ENCODE measurements around the gene GYPE. TPM values are rescaled to one million over a fixed set of nuclear protein-coding genes. Genes with fewer than 3 reads are reported as not detected.
"Not testable (repeated sequence)": the region's sequence is repeated elsewhere in the genome, so short reads cannot be mapped to it uniquely, and the experiment has no call there.

GYPE gene
- total RNA-seq, 1 experiment from 2014 or later: not detected

DNA sequence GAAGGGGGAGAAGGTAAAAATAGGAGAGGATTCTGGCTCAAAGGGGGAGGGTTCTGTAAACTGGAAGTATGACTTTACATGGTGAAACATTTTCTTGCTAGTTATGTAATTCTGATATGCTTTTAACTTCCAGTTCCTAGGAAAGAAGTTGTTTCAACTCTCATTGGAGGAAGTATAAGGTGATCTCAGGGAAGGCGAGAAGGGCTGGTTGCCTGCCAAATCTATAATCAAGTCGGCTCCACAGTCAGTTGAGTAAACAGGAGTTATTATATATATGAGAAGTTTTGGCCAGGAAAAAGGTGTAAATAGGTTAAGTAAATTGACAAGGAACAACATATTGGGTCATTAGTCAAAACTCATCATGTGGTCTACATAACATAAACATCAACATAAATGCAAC is 56.1 kb downstream of the GYPE start:
- POLR2A ChIA-PET; BruUV-seq (replicated peaks): not testable (repeated sequence)

DNA sequence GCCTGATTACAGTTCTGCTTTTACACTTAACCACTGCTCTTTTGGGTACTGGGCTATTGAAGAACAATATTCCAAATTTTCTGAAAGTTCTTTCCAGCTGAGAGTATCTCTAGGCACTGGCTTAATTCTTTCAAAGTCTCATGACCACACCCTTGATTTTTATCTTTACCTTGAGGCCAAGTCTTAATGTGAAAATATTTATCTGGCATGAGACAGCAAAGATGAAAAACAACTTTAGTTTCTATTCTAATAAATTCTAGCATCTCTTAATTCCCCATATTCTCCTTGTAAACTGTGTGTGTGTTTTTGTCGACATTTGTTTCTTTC is 61.9 kb downstream of the GYPE start:
- H3K4me3 Mint-ChIP-seq (ENCODE audit: unreplicated experiment); H3K27me3 ChIP-seq (replicated peaks; ENCODE audit: control insufficient read depth, insufficient read depth, low read length); intact Hi-C loops (cut with micrococcal nuclease; ENCODE audit: unreplicated experiment); H3K4me1 ChIP-seq; H3K27me3 Mint-ChIP-seq (ENCODE audit: insufficient read depth, unreplicated experiment); POLR2A ChIA-PET; H3K27ac Mint-ChIP-seq (ENCODE audit: unreplicated experiment); BruUV-seq (replicated peaks); H3K36me3 ChIP-seq (ENCODE audit: control insufficient read depth, insufficient read depth, low read length); H3K9me3 ChIP-seq; CTCF ChIA-PET; H3K9me3 Mint-ChIP-seq (ENCODE audit: unreplicated experiment); H3K4me3 ChIP-seq (ENCODE audit: low read depth, low read length); DNase-seq; H3K36me3 Mint-ChIP-seq (ENCODE audit: insufficient read depth, unreplicated experiment); H3K4me1 Mint-ChIP-seq (ENCODE audit: low read depth, unreplicated experiment): not testable (repeated sequence)

More for the DNA sequence above, 56.1 kb downstream of the GYPE start:
- H3K4me3 ChIP-seq (ENCODE audit: low read depth, low read length); H3K27me3 ChIP-seq (replicated peaks; ENCODE audit: control insufficient read depth, insufficient read depth, low read length); H3K9me3 Mint-ChIP-seq (ENCODE audit: unreplicated experiment); H3K36me3 ChIP-seq (ENCODE audit: control insufficient read depth, insufficient read depth, low read length); H3K4me1 Mint-ChIP-seq (ENCODE audit: low read depth, unreplicated experiment); H3K4me3 Mint-ChIP-seq (ENCODE audit: unreplicated experiment); H3K4me1 ChIP-seq; DNase-seq; intact Hi-C loops (cut with micrococcal nuclease; ENCODE audit: unreplicated experiment); CTCF ChIA-PET; H3K9me3 ChIP-seq; H3K36me3 Mint-ChIP-seq (ENCODE audit: insufficient read depth, unreplicated experiment); H3K27ac Mint-ChIP-seq (ENCODE audit: unreplicated experiment): not testable (repeated sequence)
- peaks cover 10% of the 10 kb centered on the region for H3K27me3 Mint-ChIP-seq (ENCODE audit: insufficient read depth, unreplicated experiment)

DNA sequence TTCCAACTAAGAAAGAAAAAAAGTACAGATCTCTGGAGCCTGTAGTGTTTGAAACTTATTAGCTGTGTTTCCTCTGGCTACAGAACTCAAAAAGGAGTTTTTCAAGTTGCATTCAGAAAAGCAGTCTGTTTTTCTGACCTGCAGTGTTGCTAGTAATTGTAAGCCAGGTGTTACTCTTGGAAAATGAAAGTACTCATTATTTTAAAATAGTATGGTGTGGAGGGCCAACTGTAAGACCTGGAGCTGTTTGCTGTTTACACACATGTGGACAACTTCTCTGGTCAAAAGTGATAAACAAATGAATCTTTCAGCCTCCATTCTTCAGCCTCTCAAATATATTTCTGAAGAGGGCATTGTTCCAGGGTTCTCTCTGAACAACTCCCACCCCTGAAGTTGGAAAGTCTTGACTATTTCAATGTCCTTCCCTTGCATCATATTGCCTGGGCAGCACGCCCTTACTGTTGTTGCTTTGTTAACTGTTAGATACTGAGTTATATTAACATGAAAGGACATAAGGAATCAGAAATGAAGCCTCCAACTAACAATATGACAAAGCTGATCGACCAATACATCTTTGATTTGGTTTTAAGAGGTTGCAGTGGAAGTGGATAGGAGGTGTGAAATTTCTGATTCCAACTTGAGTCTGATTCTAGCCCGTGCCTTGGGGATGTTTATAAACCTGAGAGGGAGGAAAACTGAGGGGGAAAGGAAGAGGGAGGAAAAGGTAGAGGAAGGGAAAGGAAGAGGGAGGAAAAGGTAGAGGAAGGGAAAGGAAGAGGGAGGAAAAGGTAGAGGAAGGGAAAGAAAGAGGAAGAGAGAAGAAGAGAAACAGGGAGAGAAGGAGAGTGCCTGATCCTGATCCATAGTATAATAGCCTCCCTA is 62.5 kb downstream of the GYPE start:
- H3K4me1 ChIP-seq; H3K27ac Mint-ChIP-seq (ENCODE audit: unreplicated experiment); H3K9me3 ChIP-seq; H3K4me1 Mint-ChIP-seq (ENCODE audit: low read depth, unreplicated experiment); H3K27me3 ChIP-seq (replicated peaks; ENCODE audit: control insufficient read depth, insufficient read depth, low read length); DNase-seq; H3K4me3 ChIP-seq (ENCODE audit: low read depth, low read length); H3K27me3 Mint-ChIP-seq (ENCODE audit: insufficient read depth, unreplicated experiment); POLR2A ChIA-PET; BruUV-seq (replicated peaks); CTCF ChIA-PET; H3K36me3 ChIP-seq (ENCODE audit: control insufficient read depth, insufficient read depth, low read length); H3K9me3 Mint-ChIP-seq (ENCODE audit: unreplicated experiment); H3K4me3 Mint-ChIP-seq (ENCODE audit: unreplicated experiment); intact Hi-C loops (cut with micrococcal nuclease; ENCODE audit: unreplicated experiment); H3K36me3 Mint-ChIP-seq (ENCODE audit: insufficient read depth, unreplicated experiment): not testable (repeated sequence)

DNA sequence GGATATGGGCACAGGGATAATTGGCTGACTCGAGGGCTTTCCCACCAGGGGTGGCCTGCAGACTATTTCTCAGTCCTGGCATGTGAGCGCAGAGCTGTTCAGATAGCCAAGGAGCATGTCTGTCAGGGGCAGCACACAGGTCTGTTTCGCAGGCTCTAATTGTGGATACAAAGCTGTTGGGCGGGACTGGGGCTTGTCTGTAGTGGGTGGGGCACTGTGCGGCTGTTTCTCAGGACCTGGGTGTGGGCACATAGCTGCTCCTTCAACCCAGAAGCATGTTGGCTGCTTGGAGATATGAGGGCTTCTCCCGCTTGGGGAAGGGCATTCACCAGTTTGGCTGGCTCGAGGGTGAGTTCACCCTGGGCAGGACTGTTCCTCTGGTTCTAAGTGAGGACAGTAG is 65.9 kb downstream of the GYPE start:
- BruUV-seq (replicated peaks); H3K4me3 Mint-ChIP-seq (ENCODE audit: unreplicated experiment); H3K27ac Mint-ChIP-seq (ENCODE audit: unreplicated experiment): not testable (repeated sequence)

DNA sequence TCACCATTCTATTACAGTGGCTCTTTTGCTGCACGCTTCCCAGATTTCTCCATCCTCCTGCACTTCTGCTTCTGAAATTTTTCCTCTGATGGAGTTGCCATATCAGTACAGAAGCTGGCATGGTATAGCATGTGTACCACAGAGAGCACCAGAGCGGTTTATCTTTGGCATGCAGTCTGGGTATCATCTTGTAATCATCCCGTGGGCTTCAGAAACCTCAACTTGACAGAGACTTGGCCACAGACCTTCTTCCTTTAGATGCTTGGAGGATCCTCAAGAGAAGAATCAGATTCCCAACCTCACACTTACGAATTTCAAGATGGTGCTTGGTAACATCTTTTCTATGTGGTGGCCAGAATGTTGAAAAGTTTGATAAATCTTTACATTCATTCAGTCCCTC is 71.2 kb downstream of the GYPE start:
- H3K4me3 Mint-ChIP-seq (ENCODE audit: unreplicated experiment); H3K27me3 Mint-ChIP-seq (ENCODE audit: insufficient read depth, unreplicated experiment); H3K9me3 Mint-ChIP-seq (ENCODE audit: unreplicated experiment); H3K27ac Mint-ChIP-seq (ENCODE audit: unreplicated experiment); H3K9me3 ChIP-seq; BruUV-seq (replicated peaks); DNase-seq; H3K4me3 ChIP-seq (ENCODE audit: low read depth, low read length); POLR2A ChIA-PET; CTCF ChIA-PET; H3K27me3 ChIP-seq (replicated peaks; ENCODE audit: control insufficient read depth, insufficient read depth, low read length); H3K4me1 Mint-ChIP-seq (ENCODE audit: low read depth, unreplicated experiment); H3K36me3 ChIP-seq (ENCODE audit: control insufficient read depth, insufficient read depth, low read length); intact Hi-C loops (cut with micrococcal nuclease; ENCODE audit: unreplicated experiment); H3K4me1 ChIP-seq; H3K36me3 Mint-ChIP-seq (ENCODE audit: insufficient read depth, unreplicated experiment): not testable (repeated sequence)

More for the DNA sequence above, 65.9 kb downstream of the GYPE start:
- H3K36me3 Mint-ChIP-seq (ENCODE audit: insufficient read depth, unreplicated experiment); H3K4me1 Mint-ChIP-seq (ENCODE audit: low read depth, unreplicated experiment); H3K36me3 ChIP-seq (ENCODE audit: control insufficient read depth, insufficient read depth, low read length); H3K4me3 ChIP-seq (ENCODE audit: low read depth, low read length); CTCF ChIA-PET; POLR2A ChIA-PET; DNase-seq; H3K9me3 ChIP-seq; H3K27me3 ChIP-seq (replicated peaks; ENCODE audit: control insufficient read depth, insufficient read depth, low read length); H3K9me3 Mint-ChIP-seq (ENCODE audit: unreplicated experiment); H3K4me1 ChIP-seq; intact Hi-C loops (cut with micrococcal nuclease; ENCODE audit: unreplicated experiment); H3K27me3 Mint-ChIP-seq (ENCODE audit: insufficient read depth, unreplicated experiment): not testable (repeated sequence)

DNA sequence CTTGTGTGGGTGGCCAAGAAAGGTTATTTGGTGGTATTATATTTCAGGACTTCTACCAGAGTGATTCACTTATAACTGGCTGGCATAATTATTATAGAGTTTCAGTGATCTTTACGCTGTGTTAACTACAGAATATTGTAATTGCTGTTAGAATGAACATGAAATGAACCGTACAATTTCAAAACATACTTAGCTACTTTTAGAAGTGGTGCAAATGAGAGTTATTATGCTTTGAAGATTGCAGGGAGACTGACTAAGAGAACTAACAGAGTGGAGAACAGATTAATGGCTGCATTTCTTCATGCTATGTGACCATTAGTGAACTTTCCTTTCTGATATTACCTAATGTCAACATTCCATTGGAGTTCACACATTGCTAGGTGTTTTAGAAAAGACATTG is 71.7 kb downstream of the GYPE start:
- H3K4me3 ChIP-seq (ENCODE audit: low read depth, low read length); H3K9me3 Mint-ChIP-seq (ENCODE audit: unreplicated experiment); H3K27me3 ChIP-seq (replicated peaks; ENCODE audit: control insufficient read depth, insufficient read depth, low read length); H3K4me1 ChIP-seq; POLR2A ChIA-PET; H3K36me3 Mint-ChIP-seq (ENCODE audit: insufficient read depth, unreplicated experiment); CTCF ChIA-PET; H3K4me1 Mint-ChIP-seq (ENCODE audit: low read depth, unreplicated experiment); H3K36me3 ChIP-seq (ENCODE audit: control insufficient read depth, insufficient read depth, low read length); H3K27me3 Mint-ChIP-seq (ENCODE audit: insufficient read depth, unreplicated experiment); H3K9me3 ChIP-seq; BruUV-seq (replicated peaks); H3K4me3 Mint-ChIP-seq (ENCODE audit: unreplicated experiment); DNase-seq; intact Hi-C loops (cut with micrococcal nuclease; ENCODE audit: unreplicated experiment); H3K27ac Mint-ChIP-seq (ENCODE audit: unreplicated experiment): not testable (repeated sequence)

DNA sequence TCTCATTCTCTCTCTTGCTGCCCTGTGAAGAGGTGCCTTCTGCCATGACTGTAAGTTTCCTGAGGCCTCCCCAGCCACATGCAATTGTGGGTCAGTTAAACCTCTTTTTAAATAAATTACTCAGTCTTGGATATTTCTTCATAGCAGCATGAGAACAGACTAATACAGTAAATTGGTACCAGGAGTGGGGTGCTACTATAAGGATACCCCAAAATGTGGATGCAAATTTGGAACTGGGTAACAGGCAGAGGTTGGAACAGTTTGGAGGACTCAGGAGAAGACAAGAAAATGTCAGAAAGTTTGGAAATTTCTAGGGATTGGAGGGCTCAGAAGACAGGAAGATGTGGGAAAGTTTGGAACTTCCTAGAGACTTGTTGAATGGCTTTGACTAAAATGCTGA is 74.8 kb downstream of the GYPE start:
- CTCF ChIA-PET; H3K9me3 Mint-ChIP-seq (ENCODE audit: unreplicated experiment); H3K4me3 Mint-ChIP-seq (ENCODE audit: unreplicated experiment); H3K4me1 Mint-ChIP-seq (ENCODE audit: low read depth, unreplicated experiment); H3K27me3 Mint-ChIP-seq (ENCODE audit: insufficient read depth, unreplicated experiment); H3K36me3 Mint-ChIP-seq (ENCODE audit: insufficient read depth, unreplicated experiment); H3K4me3 ChIP-seq (ENCODE audit: low read depth, low read length); POLR2A ChIA-PET; DNase-seq; H3K36me3 ChIP-seq (ENCODE audit: control insufficient read depth, insufficient read depth, low read length); H3K4me1 ChIP-seq; H3K27ac Mint-ChIP-seq (ENCODE audit: unreplicated experiment); intact Hi-C loops (cut with micrococcal nuclease; ENCODE audit: unreplicated experiment); H3K9me3 ChIP-seq; BruUV-seq (replicated peaks); H3K27me3 ChIP-seq (replicated peaks; ENCODE audit: control insufficient read depth, insufficient read depth, low read length): not testable (repeated sequence)

All from Caco-2 (cell line).